HEK293 (cell line): ENCODE data around the gene GJC2.

Experiments used
- GLI2 ChIP-seq: fragments of 450-650 bp; formaldehyde crosslinking; IDR thresholded peaks from 2 replicates; pipeline ENCODE4; 2017; ENCODE audit warnings: missing biosample characterization, missing genetic modification characterization, low read depth, borderline replicate concordance
- HOXA7 ChIP-seq: sonication (generic); formaldehyde crosslinking; IDR thresholded peaks from 2 replicates; pipeline ENCODE4 v1.8.1; 2022; ENCODE audit warnings: missing genetic modification reagents, borderline replicate concordance
- RBAK ChIP-seq: fragments of 450-650 bp; formaldehyde crosslinking; IDR thresholded peaks from 2 replicates; pipeline ENCODE4 v1.5.1; 2016; ENCODE audit warnings: missing biosample characterization, missing genetic modification characterization
- YY1 ChIP-seq: fragments of 450-650 bp; formaldehyde crosslinking; IDR thresholded peaks from 2 replicates; pipeline ENCODE4 v1.5.1; 2018; ENCODE audit warnings: missing biosample characterization, missing genetic modification characterization
- ZNF140 ChIP-seq: fragments of 450-650 bp; formaldehyde crosslinking; IDR thresholded peaks from 2 replicates; pipeline ENCODE4 v1.5.1; 2016; ENCODE audit warnings: missing biosample characterization, missing genetic modification characterization
- ZNF350 ChIP-seq: fragments of 450-650 bp; formaldehyde crosslinking; IDR thresholded peaks from 2 replicates; pipeline ENCODE4 v1.5.0; 2017; ENCODE audit warnings: missing biosample characterization, mild to moderate bottlenecking, missing genetic modification characterization
- ZNF416 ChIP-seq: fragments of 450-650 bp; formaldehyde crosslinking; IDR thresholded peaks from 2 replicates; pipeline ENCODE4 v1.5.1; 2016; ENCODE audit warnings: missing biosample characterization, missing genetic modification characterization
- ZNF544 ChIP-seq: fragments of 450-650 bp; formaldehyde crosslinking; IDR thresholded peaks from 2 replicates; pipeline ENCODE4 v1.5.0; 2017; ENCODE audit warnings: missing biosample characterization, missing genetic modification characterization
- ZNF560 ChIP-seq: fragments of 450-650 bp; formaldehyde crosslinking; IDR thresholded peaks from 2 replicates; pipeline ENCODE4 v1.5.1; 2017; ENCODE audit warnings: missing biosample characterization, missing genetic modification characterization, borderline replicate concordance
- ZNF670 ChIP-seq: fragments of 450-650 bp; formaldehyde crosslinking; IDR thresholded peaks from 2 replicates; pipeline ENCODE4 v1.5.1; 2016; ENCODE audit warnings: missing biosample characterization, missing genetic modification characterization, low read depth
- TF ChIP-seq, protein P1 (sequence below): fragments of 450-650 bp; formaldehyde crosslinking; IDR thresholded peaks from 2 replicates; pipeline ENCODE4 v1.5.1; 2016; ENCODE audit warnings: missing biosample characterization, missing genetic modification characterization
- TF ChIP-seq, protein P2 (sequence below): fragments of 450-650 bp; formaldehyde crosslinking; IDR thresholded peaks from 2 replicates; pipeline ENCODE4 v1.5.1; 2016; ENCODE audit warnings: missing biosample characterization, missing genetic modification characterization, low read depth
- TF ChIP-seq, protein P3 (sequence below): fragments of 450-650 bp; formaldehyde crosslinking; IDR thresholded peaks from 2 replicates; pipeline ENCODE4 v1.5.1; 2016; ENCODE audit warnings: missing biosample characterization, missing genetic modification characterization

DNA sequence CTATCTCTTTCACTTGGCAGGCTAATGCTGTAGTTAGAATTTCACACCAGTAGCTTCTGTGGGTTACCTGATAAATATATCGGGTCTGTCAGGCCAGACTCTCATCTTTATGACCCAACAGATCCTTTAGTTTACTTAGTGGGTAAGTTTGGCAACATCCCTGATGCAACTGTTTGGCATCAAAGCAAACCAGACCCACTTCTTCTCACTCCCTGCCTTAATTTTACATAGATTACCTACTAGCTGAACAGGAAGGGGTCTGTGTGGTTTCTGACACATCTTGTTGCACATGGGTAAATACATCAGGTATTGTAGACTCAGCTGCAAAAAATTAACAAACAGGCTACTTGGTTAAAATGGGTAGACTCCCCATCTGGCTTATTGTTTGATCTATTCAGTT lies 12.8 kb upstream of the GJC2 start:
- TF ChIP-seq, protein P1, sequence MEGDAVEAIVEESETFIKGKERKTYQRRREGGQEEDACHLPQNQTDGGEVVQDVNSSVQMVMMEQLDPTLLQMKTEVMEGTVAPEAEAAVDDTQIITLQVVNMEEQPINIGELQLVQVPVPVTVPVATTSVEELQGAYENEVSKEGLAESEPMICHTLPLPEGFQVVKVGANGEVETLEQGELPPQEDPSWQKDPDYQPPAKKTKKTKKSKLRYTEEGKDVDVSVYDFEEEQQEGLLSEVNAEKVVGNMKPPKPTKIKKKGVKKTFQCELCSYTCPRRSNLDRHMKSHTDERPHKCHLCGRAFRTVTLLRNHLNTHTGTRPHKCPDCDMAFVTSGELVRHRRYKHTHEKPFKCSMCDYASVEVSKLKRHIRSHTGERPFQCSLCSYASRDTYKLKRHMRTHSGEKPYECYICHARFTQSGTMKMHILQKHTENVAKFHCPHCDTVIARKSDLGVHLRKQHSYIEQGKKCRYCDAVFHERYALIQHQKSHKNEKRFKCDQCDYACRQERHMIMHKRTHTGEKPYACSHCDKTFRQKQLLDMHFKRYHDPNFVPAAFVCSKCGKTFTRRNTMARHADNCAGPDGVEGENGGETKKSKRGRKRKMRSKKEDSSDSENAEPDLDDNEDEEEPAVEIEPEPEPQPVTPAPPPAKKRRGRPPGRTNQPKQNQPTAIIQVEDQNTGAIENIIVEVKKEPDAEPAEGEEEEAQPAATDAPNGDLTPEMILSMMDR (tag by site-specific recombination), result no peak
- TF ChIP-seq YY1 (tag by site-specific recombination) (no peak), HOXA7 (CRISPR knock-in tag) (no peak), ZNF544 (tag by site-specific recombination) (no peak), RBAK (no peak), ZNF560 (no peak), ZNF416 (no peak), ZNF670 (no peak), ZNF140 (tag by site-specific recombination) (no peak), ZNF350 (tag by site-specific recombination) (no peak), GLI2 (tag by site-specific recombination) (no peak)
- TF ChIP-seq, protein P2, sequence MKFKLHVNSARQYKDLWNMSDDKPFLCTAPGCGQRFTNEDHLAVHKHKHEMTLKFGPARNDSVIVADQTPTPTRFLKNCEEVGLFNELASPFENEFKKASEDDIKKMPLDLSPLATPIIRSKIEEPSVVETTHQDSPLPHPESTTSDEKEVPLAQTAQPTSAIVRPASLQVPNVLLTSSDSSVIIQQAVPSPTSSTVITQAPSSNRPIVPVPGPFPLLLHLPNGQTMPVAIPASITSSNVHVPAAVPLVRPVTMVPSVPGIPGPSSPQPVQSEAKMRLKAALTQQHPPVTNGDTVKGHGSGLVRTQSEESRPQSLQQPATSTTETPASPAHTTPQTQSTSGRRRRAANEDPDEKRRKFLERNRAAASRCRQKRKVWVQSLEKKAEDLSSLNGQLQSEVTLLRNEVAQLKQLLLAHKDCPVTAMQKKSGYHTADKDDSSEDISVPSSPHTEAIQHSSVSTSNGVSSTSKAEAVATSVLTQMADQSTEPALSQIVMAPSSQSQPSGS (tag by site-specific recombination), result no peak
- TF ChIP-seq, protein P3, sequence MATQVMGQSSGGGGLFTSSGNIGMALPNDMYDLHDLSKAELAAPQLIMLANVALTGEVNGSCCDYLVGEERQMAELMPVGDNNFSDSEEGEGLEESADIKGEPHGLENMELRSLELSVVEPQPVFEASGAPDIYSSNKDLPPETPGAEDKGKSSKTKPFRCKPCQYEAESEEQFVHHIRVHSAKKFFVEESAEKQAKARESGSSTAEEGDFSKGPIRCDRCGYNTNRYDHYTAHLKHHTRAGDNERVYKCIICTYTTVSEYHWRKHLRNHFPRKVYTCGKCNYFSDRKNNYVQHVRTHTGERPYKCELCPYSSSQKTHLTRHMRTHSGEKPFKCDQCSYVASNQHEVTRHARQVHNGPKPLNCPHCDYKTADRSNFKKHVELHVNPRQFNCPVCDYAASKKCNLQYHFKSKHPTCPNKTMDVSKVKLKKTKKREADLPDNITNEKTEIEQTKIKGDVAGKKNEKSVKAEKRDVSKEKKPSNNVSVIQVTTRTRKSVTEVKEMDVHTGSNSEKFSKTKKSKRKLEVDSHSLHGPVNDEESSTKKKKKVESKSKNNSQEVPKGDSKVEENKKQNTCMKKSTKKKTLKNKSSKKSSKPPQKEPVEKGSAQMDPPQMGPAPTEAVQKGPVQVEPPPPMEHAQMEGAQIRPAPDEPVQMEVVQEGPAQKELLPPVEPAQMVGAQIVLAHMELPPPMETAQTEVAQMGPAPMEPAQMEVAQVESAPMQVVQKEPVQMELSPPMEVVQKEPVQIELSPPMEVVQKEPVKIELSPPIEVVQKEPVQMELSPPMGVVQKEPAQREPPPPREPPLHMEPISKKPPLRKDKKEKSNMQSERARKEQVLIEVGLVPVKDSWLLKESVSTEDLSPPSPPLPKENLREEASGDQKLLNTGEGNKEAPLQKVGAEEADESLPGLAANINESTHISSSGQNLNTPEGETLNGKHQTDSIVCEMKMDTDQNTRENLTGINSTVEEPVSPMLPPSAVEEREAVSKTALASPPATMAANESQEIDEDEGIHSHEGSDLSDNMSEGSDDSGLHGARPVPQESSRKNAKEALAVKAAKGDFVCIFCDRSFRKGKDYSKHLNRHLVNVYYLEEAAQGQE, result no peak
